ENCODE results near the gene UBE2H. TPM values are rescaled to one million over a fixed set of nuclear protein-coding genes. Genes with fewer than 3 reads are reported as not detected.
A peak's percentile ranks its signal among the peaks of the same experiment; 100 is the strongest.

UBE2H gene
- polyA plus RNA-seq, 1 donor (not counting 4 experiments of a cell fraction or from before 2014, with no cell fraction given), result 130 TPM

- no peak overlapping the region for H3K9ac ChIP-seq (ENCODE audit: control insufficient read depth, extremely low read depth, insufficient read depth, low read length)
- TF ChIP-seq, protein P1, sequence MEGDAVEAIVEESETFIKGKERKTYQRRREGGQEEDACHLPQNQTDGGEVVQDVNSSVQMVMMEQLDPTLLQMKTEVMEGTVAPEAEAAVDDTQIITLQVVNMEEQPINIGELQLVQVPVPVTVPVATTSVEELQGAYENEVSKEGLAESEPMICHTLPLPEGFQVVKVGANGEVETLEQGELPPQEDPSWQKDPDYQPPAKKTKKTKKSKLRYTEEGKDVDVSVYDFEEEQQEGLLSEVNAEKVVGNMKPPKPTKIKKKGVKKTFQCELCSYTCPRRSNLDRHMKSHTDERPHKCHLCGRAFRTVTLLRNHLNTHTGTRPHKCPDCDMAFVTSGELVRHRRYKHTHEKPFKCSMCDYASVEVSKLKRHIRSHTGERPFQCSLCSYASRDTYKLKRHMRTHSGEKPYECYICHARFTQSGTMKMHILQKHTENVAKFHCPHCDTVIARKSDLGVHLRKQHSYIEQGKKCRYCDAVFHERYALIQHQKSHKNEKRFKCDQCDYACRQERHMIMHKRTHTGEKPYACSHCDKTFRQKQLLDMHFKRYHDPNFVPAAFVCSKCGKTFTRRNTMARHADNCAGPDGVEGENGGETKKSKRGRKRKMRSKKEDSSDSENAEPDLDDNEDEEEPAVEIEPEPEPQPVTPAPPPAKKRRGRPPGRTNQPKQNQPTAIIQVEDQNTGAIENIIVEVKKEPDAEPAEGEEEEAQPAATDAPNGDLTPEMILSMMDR (optimal IDR thresholded peaks at IDR 0.05 in 1 of 3, IDR thresholded peaks at IDR 0.05 in 1 of 3, conservative IDR thresholded peaks at IDR 0.05 in 1 of 3; ENCODE audit: extremely low read depth in 1 of 3, insufficient read depth in 2 of 3, low read length in 3 of 3), result no peak
- TF ChIP-seq EZH2 (IDR thresholded peaks at IDR 0.05; ENCODE audit: low read length), result no peak
- no peak for DNase-seq (ENCODE audit: low read depth, low spot score)
- no peaks in the 10 kb centered on the region for H3K9me1 ChIP-seq (ENCODE audit: control insufficient read depth, extremely low read depth, insufficient read depth, low read length)
- H3K9me3 ChIP-seq (ENCODE audit: control insufficient read depth, low read depth, low read length), result no peaks in the 10 kb centered on the region
- H3K4me1 ChIP-seq (ENCODE audit: control insufficient read depth, extremely low read depth, insufficient read depth, low read length), result peaks cover 24% of the 10 kb centered on the region
- H2AFZ ChIP-seq (ENCODE audit: control insufficient read depth, low read length), result no peak overlapping the region
- H3K4me3 ChIP-seq (ENCODE audit: control insufficient read depth in 2 of 3, extremely low read depth in 1 of 3, insufficient read depth in 2 of 3, low read depth in 1 of 3, low read length in 3 of 3), result no peak overlapping the region
- H3K36me3 ChIP-seq (ENCODE audit: control insufficient read depth in 2 of 2, extremely low read depth in 1 of 2, insufficient read depth in 2 of 2, low read length in 2 of 2), result peaks cover 6 to 8% of the 10 kb centered on the region in 2 experiments
- H3K27me3 ChIP-seq (ENCODE audit: control insufficient read depth, extremely low read depth, insufficient read depth, low read length), result no peaks in the 10 kb centered on the region
- peak overlapping the region; percentile 13 for H3K27ac ChIP-seq (ENCODE audit: control insufficient read depth, insufficient read depth, low read length)
- H4K20me1 ChIP-seq (ENCODE audit: control insufficient read depth, extremely low read depth, insufficient read depth, low read length), result no peaks in the 10 kb centered on the region
- H3K79me2 ChIP-seq (ENCODE audit: control insufficient read depth, insufficient read depth, low read length), result peaks cover 83% of the 10 kb centered on the region
- dilution Hi-C loops (cut with MboI; ENCODE audit: extremely low pct_ligation_motif_present, low sequenced_read_pairs), result no loop called here
- peak overlapping the region; percentile 27 for H3K4me2 ChIP-seq (ENCODE audit: control insufficient read depth, extremely low read depth, insufficient read depth, low read depth, low read length)
- no peak for FAIRE-seq
Observed at GRCh38 chr7:129866251-129866650, 86.5 kb downstream of the UBE2H start.

- Histone ChIP-seq H3K36me3 (ENCODE audit: control insufficient read depth in 2 of 2, extremely low read depth in 1 of 2, insufficient read depth in 2 of 2, low read length in 2 of 2) (peaks cover 6 to 8% of the 10 kb centered on the region in 2 experiments), H3K4me3 (ENCODE audit: control insufficient read depth in 2 of 3, extremely low read depth in 1 of 3, insufficient read depth in 2 of 3, low read depth in 1 of 3, low read length in 3 of 3) (no peak overlapping the region), H3K9me3 (ENCODE audit: control insufficient read depth, low read depth, low read length) (no peaks in the 10 kb centered on the region), H3K9ac (ENCODE audit: control insufficient read depth, extremely low read depth, insufficient read depth, low read length) (no peak overlapping the region), H3K9me1 (ENCODE audit: control insufficient read depth, extremely low read depth, insufficient read depth, low read length) (no peaks in the 10 kb centered on the region), H3K27me3 (ENCODE audit: control insufficient read depth, extremely low read depth, insufficient read depth, low read length) (no peaks in the 10 kb centered on the region), H3K27ac (ENCODE audit: control insufficient read depth, insufficient read depth, low read length) (peak overlapping the region; percentile 13), H2AFZ (ENCODE audit: control insufficient read depth, low read length) (no peak overlapping the region), H4K20me1 (ENCODE audit: control insufficient read depth, extremely low read depth, insufficient read depth, low read length) (no peaks in the 10 kb centered on the region), H3K4me2 (ENCODE audit: control insufficient read depth, extremely low read depth, insufficient read depth, low read depth, low read length) (no peak overlapping the region), H3K4me1 (ENCODE audit: control insufficient read depth, extremely low read depth, insufficient read depth, low read length) (peaks cover 24% of the 10 kb centered on the region), H3K79me2 (ENCODE audit: control insufficient read depth, insufficient read depth, low read length) (peaks cover 82% of the 10 kb centered on the region)
- no peak for FAIRE-seq
- TF ChIP-seq EZH2 (IDR thresholded peaks at IDR 0.05; ENCODE audit: low read length), result no peak
- TF ChIP-seq, protein P1 (optimal IDR thresholded peaks at IDR 0.05 in 1 of 3, IDR thresholded peaks at IDR 0.05 in 1 of 3, conservative IDR thresholded peaks at IDR 0.05 in 1 of 3; ENCODE audit: extremely low read depth in 1 of 3, insufficient read depth in 2 of 3, low read length in 3 of 3), result no peak
- no peak for DNase-seq (ENCODE audit: low read depth, low spot score)
- dilution Hi-C loops (cut with MboI; ENCODE audit: extremely low pct_ligation_motif_present, low sequenced_read_pairs), result no loop called here
Observed at GRCh38 chr7:129865925-129866201, 86.9 kb downstream of the UBE2H start.
